HG02610 (cell line): Measurements from ENCODE around the gene PRRT2.
"Not testable (repeated sequence)": the region's sequence is repeated elsewhere in the genome, so short reads cannot be mapped to it uniquely, and the experiment has no call there.

Source experiments
- ATAC-seq: cut with Tn5 transposase; IDR thresholded peaks from one replicate; pipeline ENCODE4 v1.9.1; 2021; ENCODE audit warnings: mild to moderate bottlenecking, moderate library complexity; ENCODE audit not compliant: unreplicated experiment

The PRRT2 gene

DNA sequence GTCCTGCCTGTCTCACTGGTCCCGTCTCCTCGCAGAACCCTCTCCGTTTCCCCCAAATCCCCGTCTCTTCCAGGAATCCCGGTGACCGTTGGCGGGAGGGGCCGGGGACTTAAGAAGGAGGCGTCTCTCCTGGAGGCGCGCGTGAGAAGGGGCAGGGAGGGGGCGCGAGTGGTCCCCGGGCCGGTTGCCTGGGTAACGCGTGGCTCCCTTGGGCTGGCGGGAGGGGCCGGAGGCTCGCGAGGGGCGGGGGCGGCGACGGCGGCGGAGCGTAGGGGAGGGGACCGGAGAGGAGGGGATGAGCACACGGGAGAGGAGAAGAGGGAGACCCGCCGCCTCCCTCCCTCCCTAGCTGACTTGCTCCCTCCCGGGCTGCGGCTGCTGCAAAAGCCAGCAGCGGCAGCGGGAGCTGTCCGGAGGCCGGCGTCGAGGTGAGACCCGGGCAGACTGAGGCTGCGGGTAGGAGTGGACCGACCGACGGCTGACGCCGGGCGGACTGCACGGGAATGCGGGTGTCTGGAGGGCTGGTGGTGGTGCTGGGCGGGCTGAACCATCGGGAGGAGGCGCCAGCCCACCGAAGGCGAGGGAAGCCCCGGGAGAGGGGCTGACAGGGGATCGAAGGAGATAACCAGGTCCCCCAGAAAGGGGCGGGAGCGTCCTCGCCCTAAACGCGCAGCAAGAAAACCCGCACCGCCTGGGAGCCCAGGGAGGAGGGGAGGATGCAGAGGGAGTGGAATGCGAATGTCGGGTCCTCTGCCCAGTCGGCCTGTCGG is at the start of gene PRRT2:
Gene PRRT2 (plus strand): TSS at position 298 of the 770 bp plus-strand sequence. CDS start 862 bp downstream, outside the sequence.
- ATAC-seq = no peak

DNA sequence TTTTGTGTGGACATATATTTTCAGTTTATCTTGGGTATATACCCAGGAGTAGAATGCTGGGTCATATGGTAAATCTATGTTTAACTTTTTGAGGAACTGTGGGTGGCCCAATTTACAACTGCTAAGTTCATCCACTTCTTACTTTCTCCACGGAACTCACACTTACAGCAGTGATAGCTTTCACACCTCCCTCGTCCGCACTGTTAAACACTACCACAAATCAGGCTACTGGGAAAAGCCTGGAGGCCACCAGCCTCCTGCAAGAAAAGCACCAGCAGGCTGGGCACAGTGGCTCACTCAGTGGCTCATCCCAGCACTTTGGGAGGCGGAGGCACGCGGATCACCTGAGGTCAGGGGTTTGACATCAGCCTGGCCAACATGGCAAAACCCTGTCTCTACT is 48.7 kb upstream of the PRRT2 start:
- ATAC-seq = no peak

DNA sequence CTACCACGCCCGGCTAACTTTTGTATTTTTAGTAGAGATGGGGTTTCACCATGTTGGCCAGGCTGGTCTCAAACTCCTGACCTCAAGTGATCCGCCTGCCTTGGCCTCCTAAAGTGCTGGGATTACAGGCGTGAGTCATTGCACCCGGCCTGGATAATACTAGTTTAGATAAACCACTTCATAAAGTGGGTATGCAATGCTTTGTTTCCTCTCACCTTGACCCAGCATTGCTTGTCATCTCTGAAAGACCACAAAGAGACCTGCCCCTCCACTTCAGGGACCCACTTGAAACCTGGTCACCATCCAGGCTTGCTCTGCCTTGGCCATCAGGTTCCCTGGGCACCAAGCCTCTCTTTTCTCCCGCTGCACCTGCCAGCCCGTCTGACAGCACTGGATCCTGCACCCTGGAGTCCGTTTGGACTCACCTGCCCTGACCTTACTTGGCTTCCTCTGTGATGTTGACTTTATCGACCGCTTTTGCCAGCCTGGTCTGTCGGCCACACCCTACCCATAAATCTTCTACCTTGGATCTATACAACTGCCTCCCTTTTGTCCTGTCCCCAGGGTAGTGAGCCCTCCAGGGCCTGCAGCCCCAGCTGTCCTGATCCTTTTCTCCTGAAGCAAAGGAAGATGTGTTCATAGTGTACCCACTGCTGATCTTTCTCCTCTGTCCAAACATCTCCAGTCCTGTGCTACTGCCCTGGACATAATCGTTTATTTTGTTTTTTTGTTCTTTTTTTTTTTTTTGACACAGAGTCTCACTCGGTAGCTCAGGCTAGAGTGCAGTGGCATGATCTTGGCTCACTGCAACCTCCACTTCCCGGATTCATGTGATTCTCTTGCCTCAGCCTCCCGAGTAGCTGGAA is 46.6 kb upstream of the PRRT2 start:
- no peak for ATAC-seq

DNA sequence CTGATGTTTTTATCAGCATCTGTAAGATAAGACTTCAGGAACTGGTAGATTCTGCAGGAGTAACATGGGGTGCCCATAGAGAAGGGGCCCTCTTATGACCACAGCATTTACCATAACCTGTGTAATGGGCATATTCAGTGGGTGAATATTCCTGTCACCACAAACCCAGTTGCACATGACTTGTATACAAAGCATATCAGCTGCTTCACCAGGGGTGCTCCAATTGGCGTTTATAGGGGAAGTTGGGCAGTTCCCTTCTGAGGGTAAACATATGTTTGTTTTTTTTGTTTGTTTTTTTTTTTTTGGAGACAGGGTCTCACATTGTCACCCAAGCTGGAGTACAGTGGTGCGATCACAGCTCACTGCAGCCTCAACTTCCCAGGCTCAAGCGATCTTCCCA is 45.4 kb upstream of the PRRT2 start:
- no peak for ATAC-seq

DNA sequence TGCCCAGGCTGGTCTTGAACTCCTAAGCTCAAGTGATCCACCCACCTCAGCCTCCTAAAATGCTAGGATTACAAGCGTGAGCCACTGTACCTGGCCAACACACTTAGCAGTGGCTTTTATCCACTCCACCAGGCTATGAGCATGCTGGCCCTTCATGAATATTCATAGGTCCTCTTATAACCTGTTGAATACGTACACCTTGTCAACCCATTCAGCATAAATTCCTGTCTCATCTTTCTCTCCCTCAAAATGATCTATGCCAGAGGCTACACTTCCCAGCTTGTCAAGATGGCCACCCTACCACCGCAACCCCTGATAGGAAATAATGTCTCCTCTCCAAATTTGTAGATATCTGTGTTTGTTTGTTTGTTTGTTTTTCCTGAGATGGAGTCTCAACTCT is 44.9 kb upstream of the PRRT2 start:
- ATAC-seq = no peak

GRCh38 chr16:29769507-29769906 is 42.5 kb upstream of the PRRT2 start:
- no peak for ATAC-seq

GRCh38 chr16:29770250-29770929 is 41.6 kb upstream of the PRRT2 start:
- no peak for ATAC-seq

DNA sequence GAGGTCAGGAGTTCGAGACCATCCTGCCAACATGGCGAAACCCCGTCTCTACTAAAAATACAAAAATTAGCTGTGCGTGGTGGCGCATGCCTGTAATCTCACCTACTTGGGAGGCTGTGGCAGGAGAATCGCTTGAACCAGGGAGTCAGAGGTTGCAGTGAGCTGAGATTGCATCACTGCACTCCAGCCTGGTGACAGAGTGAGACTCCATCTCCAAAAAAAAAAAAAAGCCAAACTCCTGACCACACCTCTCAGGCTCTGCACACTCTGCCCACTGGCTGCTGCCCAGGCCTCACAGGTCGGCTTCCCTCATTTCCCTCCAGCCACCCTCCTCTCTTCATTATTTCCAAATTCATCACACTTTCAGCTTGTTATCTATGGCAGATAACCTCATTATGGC is 39.7 kb upstream of the PRRT2 start:
- ATAC-seq = not testable (repeated sequence)

GRCh38 chr16:29774730-29775129 is 37.3 kb upstream of the PRRT2 start:
- ATAC-seq = no peak

DNA sequence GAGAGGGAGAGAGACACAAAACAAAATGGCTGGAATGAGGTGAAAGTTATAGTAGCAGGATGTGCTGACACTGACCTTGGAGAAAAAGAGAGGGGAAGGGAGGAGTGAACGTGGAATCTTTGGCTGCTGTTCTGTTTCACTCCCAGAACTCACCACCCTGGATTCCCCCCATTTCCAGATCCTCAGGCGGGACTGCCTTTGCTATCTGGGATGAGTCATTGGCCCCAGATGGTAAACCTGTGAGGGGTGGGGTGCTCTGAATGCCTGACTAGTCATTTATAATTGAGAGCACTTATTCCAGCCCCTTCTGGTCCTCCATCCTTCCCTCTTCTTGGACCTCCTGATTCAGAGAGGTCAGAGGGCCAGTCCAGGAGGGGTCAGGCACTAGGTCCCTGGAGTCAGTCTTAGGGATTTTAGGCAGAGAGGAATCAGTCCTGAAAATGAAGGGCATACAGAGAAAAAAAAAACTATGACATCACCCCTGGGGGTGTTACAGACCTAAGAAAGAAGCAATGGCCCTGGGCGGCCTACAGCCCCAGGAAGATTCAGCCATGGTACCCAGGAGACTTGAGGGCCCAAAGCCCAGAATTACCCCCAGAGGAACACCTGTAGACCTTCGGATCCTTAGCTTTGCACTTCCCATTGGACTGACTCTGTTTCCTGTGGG is 36.1 kb upstream of the PRRT2 start:
- ATAC-seq = no peak

DNA sequence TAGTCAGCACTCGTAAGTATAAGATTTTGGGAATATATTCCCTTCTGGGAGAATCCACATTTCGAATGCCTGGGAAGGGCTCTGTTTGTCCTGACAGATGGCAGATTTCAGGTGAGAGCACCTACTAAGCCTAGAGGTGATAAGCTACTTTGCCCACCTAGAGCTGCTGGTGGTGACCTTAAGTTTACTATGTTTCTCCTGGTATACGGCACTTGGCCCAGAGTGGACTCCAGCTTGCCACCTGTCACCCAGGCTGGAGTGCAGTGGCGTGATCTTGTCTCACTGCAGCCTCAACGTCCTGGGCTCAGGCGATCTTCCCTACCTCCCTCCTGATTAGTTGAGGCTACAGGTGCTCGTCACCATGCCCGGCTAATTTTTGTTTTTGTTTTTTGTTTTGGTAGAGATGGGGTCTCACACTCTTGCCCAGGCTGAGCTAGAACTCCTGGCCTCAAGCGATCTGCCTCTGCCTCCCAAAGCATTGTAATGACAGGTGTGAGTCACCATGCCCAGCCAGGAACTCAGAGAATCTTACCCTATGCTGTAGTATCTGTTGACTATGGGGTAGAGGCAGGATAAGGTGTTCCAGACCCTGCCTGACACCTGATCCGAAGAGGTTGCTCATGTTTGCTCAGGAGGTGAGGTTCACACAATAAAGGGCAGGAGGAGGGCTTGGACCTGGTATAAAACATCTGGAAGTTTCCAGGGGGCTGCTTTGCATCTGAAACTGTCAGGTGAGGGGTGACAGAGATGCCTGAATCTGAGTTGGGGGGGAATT is 34.2 kb upstream of the PRRT2 start, which contains the start of gene ZG16:
Gene ZG16 (plus strand): TSS at position 681 of the 775 bp plus-strand sequence. CDS start 1,011 bp downstream, outside the sequence.
- no peak for ATAC-seq

DNA sequence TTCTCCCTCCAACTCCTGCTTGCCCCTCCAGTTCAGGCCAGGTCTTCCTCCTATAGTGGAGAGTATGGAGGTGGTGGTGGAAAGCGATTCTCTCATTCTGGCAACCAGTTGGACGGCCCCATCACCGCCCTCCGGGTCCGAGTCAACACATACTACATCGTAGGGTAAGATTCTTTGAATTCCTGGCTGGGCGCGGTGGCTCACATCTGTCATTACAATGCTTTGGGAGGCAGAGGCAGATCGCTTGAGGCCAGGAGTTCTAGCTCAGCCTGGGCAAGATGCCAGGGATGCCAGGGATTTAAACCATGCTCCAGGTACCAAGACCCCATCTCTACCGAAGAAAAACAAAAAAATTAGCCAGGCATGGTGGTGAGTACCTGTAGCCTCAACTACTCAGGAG is 32.5 kb upstream of the PRRT2 start:
- no peak for ATAC-seq

DNA sequence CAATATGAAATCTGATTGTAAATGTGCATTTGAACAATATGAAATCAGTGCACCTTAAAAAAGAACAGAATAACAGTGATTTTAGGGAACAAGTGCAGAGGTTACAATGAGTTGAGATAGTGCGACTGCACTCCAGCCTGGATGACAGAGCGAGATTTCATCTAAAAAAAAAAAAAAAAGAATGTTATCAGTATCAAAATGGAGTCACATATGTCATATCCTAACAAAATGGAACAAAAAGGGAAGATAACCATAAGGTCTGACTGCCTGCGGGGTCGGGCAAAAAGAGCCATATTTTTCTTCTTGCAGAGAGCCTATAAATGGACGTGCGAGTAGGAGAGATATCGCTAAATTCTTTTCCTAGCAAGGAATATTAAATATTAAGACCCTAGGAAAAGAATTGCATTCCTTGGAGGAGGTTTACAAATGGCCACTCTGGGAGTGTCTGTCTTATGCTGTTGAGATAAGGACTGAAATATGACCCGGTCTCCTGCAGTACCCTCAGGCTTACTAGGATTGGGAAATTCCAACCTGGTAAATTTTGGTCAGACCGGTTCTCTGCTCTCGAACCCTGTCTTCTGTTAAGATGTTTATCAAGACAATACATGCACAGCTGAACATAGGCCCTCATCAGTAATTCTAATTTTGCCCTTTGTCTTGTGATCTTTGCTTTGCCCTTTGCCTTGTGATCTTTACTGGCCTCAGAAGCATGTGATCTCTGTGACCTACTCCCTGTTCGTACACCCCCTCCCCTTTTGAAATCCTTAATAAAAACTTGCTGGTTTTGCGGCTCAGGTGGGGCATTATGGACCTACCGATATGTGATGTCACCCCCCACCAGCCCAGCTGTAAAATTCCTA is 28.7 kb upstream of the PRRT2 start:
- not testable (repeated sequence) for ATAC-seq

DNA sequence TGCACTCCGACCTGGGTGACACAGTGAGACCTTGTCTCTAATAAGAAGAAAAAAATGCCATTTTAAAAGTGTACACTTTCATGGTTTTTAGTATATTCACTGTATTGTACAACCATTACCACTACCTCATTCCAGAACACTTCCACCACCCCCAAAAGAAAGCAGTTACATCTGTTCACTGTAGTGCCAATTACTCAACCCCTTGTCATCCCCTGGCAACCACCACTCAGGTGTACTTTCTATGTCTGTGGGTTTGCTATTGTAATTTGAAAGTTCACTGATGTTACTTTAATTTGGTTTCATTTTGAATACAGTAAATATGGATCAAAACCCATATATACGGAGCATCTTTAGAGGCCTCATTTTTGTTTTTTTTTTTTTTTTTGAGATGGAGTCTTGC is 27.8 kb upstream of the PRRT2 start:
- ATAC-seq = no peak

DNA sequence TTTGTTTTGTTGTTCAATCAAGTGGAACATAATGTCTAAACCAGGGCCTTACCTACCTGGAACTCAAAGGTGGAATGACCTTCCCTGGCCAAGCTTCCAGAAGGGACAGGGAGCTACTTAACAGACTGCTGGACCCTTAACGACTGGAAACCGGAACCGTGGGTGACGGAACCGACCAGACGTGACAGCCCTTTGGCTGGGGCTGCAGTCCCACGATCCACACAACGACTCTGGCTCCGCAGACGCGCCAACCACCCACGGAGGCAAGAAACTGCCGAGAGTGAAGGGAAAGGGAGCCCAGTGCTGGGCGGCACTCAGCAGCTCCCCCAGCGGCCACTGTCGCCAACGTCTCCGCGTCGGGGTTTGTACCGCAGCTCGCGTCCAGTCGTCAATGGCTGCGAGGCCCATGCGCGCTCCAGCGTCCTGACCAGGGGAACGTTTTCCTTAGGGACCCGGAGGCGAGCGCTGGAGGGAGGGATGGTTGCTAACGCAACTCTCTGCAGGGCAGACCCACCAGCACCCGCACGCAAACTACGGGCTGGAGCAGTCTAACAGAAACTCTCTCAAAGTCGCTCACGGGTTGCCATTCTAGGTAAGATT is 27.0 kb upstream of the PRRT2 start:
- ATAC-seq = no peak

GRCh38 chr16:29787155-29787554 is 24.8 kb upstream of the PRRT2 start:
- not testable (repeated sequence) for ATAC-seq

DNA sequence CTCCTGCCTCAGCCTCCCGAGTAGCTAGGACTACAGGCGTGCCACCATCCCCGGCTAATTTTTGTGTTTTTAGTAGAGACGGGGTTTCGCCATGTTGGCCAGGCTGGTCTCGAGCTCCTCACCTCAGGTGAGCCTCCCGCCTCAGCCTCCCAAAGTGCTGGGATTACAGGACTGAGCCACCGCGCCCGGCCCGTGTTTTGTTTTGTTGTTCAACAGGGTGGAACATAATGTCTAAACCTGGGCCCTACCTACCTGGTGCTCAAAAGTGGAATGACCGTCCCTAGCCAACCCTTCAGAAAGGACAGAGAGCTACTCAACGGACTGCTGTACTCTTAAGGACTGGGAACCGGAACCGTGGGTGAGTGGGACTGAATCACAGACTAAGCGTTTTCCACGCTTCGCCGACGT is 22.2 kb upstream of the PRRT2 start:
- ATAC-seq = no peak

DNA sequence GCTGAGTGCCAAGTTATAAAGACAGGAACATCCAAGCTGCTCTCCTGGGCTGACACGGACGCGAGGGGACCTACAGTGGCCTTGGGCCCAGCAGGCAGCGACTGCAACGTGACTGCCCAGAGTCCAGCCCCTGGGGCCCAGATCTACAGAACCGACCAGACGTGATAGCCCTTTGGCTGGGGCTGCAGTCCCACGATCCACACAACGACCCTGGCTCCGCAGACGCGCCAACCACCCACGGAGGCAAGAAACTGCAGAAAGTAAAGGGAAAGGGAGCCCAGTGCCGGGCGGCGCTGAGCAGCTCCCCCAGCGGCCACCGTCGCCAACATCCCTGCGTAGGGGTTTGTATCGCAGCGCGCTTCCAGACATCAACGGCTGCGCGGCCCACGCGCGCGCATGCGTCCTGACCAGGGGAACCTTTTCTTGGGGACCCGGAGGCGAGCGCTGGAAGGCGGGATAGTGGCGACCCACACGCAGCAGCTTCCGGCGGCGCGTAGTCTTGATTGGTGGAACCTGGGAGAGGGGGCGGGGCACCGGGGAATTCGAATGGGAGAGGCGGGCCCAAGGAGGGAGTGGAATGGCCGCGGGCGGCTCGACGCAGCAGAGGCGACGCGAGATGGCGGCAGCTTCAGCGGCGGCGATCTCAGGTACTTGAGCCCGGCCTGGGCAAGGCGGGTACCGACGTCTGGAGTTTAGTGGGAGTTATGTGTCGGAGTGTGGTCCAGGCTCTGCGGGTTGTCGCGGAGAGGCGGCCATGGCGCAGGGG is 21.6 kb upstream of the PRRT2 start, which contains the start of gene KIF22:
Gene KIF22 (plus strand): TSS at position 569 of the 766 bp plus-strand sequence. CDS start 9 bp downstream, at position 578.
- peak; percentile 94 for ATAC-seq
